ENCODE data around the gene USP21.
"Not testable (repeated sequence)": the region's sequence is repeated elsewhere in the genome, so short reads cannot be mapped to it uniquely, and the experiment has no call there.

DNA sequence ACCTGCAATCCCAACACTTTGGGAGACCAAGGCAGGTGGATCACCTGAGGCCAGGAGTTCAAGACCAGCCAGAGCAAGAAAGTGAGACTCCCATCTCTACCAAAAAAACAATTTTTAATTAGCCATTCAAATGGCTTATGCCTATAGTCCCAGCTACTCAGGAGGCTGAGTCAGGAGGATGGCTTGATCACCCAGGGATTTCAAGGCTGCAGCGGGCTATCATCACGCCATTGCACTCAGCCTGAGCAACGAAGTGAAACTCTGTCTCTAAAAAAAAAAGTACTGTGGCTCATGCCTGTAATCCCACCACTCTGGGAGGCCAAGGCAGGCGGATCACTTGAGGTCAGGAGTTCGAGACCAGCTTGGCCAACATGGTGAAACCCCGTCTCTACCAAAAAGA is 43.3 kb upstream of the USP21 start:
- TF ChIP-seq, protein P1, sequence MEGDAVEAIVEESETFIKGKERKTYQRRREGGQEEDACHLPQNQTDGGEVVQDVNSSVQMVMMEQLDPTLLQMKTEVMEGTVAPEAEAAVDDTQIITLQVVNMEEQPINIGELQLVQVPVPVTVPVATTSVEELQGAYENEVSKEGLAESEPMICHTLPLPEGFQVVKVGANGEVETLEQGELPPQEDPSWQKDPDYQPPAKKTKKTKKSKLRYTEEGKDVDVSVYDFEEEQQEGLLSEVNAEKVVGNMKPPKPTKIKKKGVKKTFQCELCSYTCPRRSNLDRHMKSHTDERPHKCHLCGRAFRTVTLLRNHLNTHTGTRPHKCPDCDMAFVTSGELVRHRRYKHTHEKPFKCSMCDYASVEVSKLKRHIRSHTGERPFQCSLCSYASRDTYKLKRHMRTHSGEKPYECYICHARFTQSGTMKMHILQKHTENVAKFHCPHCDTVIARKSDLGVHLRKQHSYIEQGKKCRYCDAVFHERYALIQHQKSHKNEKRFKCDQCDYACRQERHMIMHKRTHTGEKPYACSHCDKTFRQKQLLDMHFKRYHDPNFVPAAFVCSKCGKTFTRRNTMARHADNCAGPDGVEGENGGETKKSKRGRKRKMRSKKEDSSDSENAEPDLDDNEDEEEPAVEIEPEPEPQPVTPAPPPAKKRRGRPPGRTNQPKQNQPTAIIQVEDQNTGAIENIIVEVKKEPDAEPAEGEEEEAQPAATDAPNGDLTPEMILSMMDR (conservative IDR thresholded peaks at IDR 0.05 in 1 of 2, IDR thresholded peaks at IDR 0.05 in 1 of 2; ENCODE audit: extremely low read depth in 1 of 2, insufficient read depth in 1 of 2, low read depth in 1 of 2, low read length in 2 of 2), result not testable (repeated sequence)
- not testable (repeated sequence) for TF ChIP-seq EZH2 (IDR thresholded peaks at IDR 0.05; ENCODE audit: borderline replicate concordance, low read length)
